Measurements from ENCODE around the gene SUGT1. TPM values are rescaled to one million over a fixed set of nuclear protein-coding genes. Genes with fewer than 3 reads are reported as not detected.

The SUGT1 gene
- polyA plus RNA-seq, 1 donor from 2014 or later = 57.5 TPM

GRCh38 chr13:52737451-52737850 lies 84.8 kb downstream of the SUGT1 start:
- peak overlapping the region; percentile 31 for H3K4me3 ChIP-seq (ENCODE audit: low read length)
- no peaks in the 10 kb centered on the region for H3K9me3 ChIP-seq (ENCODE audit: low read length)
- peak overlapping the region; percentile 53 for H3K9ac ChIP-seq (ENCODE audit: low read length)
- peak overlapping the region; percentile 86 for H3K27ac ChIP-seq (ENCODE audit: low read length)
- H3K4me2 ChIP-seq (ENCODE audit: low read length) = peak overlapping the region; percentile 31
- H3K79me2 ChIP-seq (replicated peaks; ENCODE audit: insufficient read depth, low read length) = no peaks in the 10 kb centered on the region
- H3K9me2 ChIP-seq (ENCODE audit: insufficient read depth, low read length) = no peaks in the 10 kb centered on the region
- TF ChIP-seq RAD21 (conservative IDR thresholded peaks at IDR 0.05) = no peak
- no peak for TF ChIP-seq SMC3 (conservative IDR thresholded peaks at IDR 0.05; ENCODE audit: poor library complexity)
- TF ChIP-seq EP300 (conservative IDR thresholded peaks at IDR 0.05; ENCODE audit: poor library complexity, severe bottlenecking) = no peak
- no peak for TF ChIP-seq POLR2AphosphoS5 (IDR thresholded peaks at IDR 0.05)
- no peak for TF ChIP-seq EZH2 (IDR thresholded peaks at IDR 0.05; ENCODE audit: borderline replicate concordance, insufficient read depth, low read length, poor library complexity, severe bottlenecking)
- TF ChIP-seq, protein P1, sequence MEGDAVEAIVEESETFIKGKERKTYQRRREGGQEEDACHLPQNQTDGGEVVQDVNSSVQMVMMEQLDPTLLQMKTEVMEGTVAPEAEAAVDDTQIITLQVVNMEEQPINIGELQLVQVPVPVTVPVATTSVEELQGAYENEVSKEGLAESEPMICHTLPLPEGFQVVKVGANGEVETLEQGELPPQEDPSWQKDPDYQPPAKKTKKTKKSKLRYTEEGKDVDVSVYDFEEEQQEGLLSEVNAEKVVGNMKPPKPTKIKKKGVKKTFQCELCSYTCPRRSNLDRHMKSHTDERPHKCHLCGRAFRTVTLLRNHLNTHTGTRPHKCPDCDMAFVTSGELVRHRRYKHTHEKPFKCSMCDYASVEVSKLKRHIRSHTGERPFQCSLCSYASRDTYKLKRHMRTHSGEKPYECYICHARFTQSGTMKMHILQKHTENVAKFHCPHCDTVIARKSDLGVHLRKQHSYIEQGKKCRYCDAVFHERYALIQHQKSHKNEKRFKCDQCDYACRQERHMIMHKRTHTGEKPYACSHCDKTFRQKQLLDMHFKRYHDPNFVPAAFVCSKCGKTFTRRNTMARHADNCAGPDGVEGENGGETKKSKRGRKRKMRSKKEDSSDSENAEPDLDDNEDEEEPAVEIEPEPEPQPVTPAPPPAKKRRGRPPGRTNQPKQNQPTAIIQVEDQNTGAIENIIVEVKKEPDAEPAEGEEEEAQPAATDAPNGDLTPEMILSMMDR (IDR thresholded peaks at IDR 0.05; ENCODE audit: poor library complexity, severe bottlenecking) = no peak
- no peak for TF ChIP-seq MXI1 (conservative IDR thresholded peaks at IDR 0.05; ENCODE audit: poor library complexity, severe bottlenecking)
- TF ChIP-seq TAF1 (IDR thresholded peaks at IDR 0.05; ENCODE audit: low read depth) = no peak
- no peak for TF ChIP-seq REST (IDR thresholded peaks at IDR 0.05; ENCODE audit: borderline replicate concordance)
- H4K20me1 ChIP-seq (ENCODE audit: insufficient read depth) = no peaks in the 10 kb centered on the region
- H3F3A ChIP-seq (ENCODE audit: insufficient read depth, low read length, poor library complexity, severe bottlenecking) = peaks cover 2% of the 10 kb centered on the region
- H2AFZ ChIP-seq (ENCODE audit: low read depth, low read length) = peak overlapping the region; percentile 1
- peaks cover 28% of the 10 kb centered on the region for H3K27me3 ChIP-seq (ENCODE audit: insufficient read depth, low read depth, low read length)
- no peaks in the 10 kb centered on the region for H3K36me3 ChIP-seq (ENCODE audit: insufficient read depth, low read length)

DNA sequence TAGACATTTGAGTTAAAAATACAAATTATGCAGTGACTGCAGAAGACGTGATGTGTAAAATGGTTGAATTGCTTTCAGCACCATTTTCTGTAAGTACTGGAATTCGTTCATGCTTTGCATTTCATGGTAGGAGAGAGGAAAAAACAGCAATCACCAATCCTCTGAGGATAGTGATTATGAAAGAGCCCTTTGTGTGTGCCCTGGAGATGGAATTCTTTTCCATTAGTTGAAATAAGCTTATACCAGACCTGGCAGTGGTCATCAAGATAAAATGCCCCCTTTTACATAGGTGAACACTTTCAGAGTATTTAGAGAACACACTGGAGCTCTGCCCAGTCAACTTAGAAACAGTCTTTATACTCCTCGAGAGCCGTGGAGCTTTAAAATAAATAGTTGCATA lies 85.3 kb downstream of the SUGT1 start:
- Histone ChIP-seq H3K4me3 (ENCODE audit: low read length) (peak overlapping the region; percentile 31), H3K9ac (ENCODE audit: low read length) (peak overlapping the region; percentile 53), H3K79me2 (replicated peaks; ENCODE audit: insufficient read depth, low read length) (no peaks in the 10 kb centered on the region), H3K27ac (ENCODE audit: low read length) (peak overlapping the region; percentile 86), H3K36me3 (ENCODE audit: insufficient read depth, low read length) (no peaks in the 10 kb centered on the region), H3K9me3 (ENCODE audit: low read length) (no peaks in the 10 kb centered on the region), H3K4me2 (ENCODE audit: low read length) (peak overlapping the region; percentile 50), H3F3A (ENCODE audit: insufficient read depth, low read length, poor library complexity, severe bottlenecking) (peaks cover 2% of the 10 kb centered on the region), H4K20me1 (ENCODE audit: insufficient read depth) (no peaks in the 10 kb centered on the region), H2AFZ (ENCODE audit: low read depth, low read length) (peak overlapping the region; percentile 1), H3K9me2 (ENCODE audit: insufficient read depth, low read length) (no peaks in the 10 kb centered on the region), H3K27me3 (ENCODE audit: insufficient read depth, low read depth, low read length) (peaks cover 28% of the 10 kb centered on the region)
- TF ChIP-seq EP300 (conservative IDR thresholded peaks at IDR 0.05; ENCODE audit: poor library complexity, severe bottlenecking) (peak; percentile 66), RAD21 (conservative IDR thresholded peaks at IDR 0.05) (peak; percentile 23), TAF1 (IDR thresholded peaks at IDR 0.05; ENCODE audit: low read depth) (no peak), REST (IDR thresholded peaks at IDR 0.05; ENCODE audit: borderline replicate concordance) (peak; percentile 89), POLR2AphosphoS5 (IDR thresholded peaks at IDR 0.05) (peak; percentile 79), SMC3 (conservative IDR thresholded peaks at IDR 0.05; ENCODE audit: poor library complexity) (peak; percentile 43)
- TF ChIP-seq, protein P1 (IDR thresholded peaks at IDR 0.05; ENCODE audit: poor library complexity, severe bottlenecking) = no peak

All from neural cell (in vitro differentiated cells).